GM10266 (cell line): ENCODE data around the gene GABRA4.

Source experiments
- DNase-seq: peaks from one replicate; pipeline ENCODE4 v3.0.0; 2012; ENCODE audit errors: extremely low spot score
- CTCF ChIP-seq: IDR thresholded peaks from 2 replicates; pipeline ENCODE4 v1.5.1; 2012; ENCODE audit warnings: mild to moderate bottlenecking, low read depth; ENCODE audit not compliant: control insufficient read depth, insufficient read depth; ENCODE audit errors: missing control alignments

GABRA4 gene

GRCh38 chr4:46933686-46934085 is 59.7 kb downstream of the GABRA4 start:
- TF ChIP-seq CTCF, result no peak
- DNase-seq, result no peak

- DNase-seq, result peak; percentile 12
- TF ChIP-seq CTCF, result peak; percentile 62
Observed at GRCh38 chr4:46931981-46932380, 61.4 kb downstream of the GABRA4 start.

- no peak for DNase-seq
- no peak for TF ChIP-seq CTCF
Observed at GRCh38 chr4:46930891-46931290, 62.5 kb downstream of the GABRA4 start.

- DNase-seq, result no peak
Observed at GRCh38 chr4:46927201-46927600, 66.2 kb downstream of the GABRA4 start.

GRCh38 chr4:46924789-46925529 is 68.4 kb downstream of the GABRA4 start:
- TF ChIP-seq CTCF, result no peak
- DNase-seq, result no peak

More at GRCh38 chr4:46927201-46927600, 66.2 kb downstream of the GABRA4 start:
- no peak for TF ChIP-seq CTCF

- no peak for DNase-seq
Observed at GRCh38 chr4:46922205-46922604, 71.2 kb downstream of the GABRA4 start.

More at GRCh38 chr4:46922205-46922604, 71.2 kb downstream of the GABRA4 start:
- no peak for TF ChIP-seq CTCF
